ENCODE measurements around the gene WDR1.
A peak's percentile ranks its signal among the peaks of the same experiment; 100 is the strongest.
"Not testable (repeated sequence)": the region's sequence is repeated elsewhere in the genome, so short reads cannot be mapped to it uniquely, and the experiment has no call there.

WDR1 gene

DNA sequence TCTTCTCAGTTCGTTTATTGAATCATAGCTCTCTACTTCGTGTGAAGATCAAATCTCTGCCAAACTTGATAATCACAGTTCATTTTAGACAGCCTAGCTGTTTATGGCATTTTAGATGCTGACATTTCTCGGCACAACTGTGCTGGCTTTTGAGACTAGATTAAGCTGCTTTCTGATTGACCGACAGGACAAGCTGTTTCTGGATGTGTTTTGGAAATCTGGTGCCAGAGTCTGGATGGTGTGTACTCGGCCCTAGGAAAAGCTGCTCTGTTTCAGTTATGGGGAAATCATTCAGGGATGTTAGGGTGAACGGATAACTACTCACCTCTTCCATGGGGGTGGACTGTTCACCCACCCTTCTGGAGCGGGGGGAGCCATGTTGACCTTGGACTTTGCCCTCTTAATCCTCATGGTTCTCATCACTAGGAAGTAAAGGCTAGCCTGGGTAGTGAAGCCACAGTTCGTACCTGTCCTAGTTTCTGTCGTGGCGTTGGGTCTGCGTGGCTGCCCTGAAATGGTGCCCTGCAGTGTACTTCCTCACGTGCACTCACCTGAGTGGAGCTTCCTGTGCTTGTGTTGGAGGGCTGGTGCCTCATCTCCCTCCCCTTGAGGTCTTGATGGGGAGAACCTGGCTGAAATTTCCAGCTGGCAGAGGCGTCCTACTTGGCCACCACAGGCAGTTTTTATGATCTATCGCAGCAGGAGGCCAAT is 13.7 kb upstream of the WDR1 start:
- DNase-seq (ENCODE audit: low spot score) = no peak

DNA sequence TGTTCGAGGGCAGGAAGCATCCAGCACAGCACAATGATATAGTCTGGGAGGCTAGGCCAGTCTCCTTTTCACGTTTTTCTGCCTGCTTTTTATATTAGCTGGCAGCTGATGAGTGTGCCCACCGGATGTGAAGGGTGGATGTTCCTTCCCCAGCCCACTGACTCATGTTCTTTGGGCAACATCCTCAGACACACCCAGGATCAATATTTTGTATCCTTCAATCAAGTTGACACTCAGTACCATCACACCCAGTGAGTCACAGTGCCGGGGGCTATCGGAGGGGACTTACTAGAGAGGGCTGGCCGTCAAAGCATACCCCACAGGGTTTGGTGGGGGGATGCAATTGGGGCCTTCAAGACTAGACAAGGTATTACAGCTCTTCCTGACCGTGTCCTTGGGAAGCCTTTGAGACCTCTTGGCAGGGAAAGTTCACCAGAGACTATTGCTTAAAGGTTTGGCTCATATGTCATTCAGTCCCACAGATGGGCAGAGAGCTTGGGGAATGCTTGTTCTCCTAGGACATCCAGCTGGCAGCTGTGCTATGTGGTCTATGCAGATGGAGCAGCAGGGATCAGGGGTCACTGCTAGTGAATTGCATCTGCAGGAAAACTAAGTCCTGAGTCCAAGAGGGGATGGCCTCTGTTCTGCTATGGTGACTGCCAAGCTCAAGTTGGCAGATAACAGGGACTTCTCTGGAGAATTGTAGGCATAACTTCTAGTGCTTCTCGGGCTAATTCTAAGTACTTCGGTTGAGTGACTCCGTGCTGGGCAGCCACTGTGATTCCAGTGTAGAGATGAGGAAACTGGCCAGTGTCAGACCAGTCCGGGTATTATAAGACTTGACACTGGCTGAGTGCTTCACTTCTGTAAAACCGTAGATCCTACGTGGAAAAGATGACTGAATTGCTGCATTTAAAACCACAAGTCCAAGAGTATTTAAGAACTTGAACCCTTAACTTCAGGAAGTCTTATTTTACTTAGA is 12.9 kb upstream of the WDR1 start:
- no peak for DNase-seq (ENCODE audit: low spot score)

DNA sequence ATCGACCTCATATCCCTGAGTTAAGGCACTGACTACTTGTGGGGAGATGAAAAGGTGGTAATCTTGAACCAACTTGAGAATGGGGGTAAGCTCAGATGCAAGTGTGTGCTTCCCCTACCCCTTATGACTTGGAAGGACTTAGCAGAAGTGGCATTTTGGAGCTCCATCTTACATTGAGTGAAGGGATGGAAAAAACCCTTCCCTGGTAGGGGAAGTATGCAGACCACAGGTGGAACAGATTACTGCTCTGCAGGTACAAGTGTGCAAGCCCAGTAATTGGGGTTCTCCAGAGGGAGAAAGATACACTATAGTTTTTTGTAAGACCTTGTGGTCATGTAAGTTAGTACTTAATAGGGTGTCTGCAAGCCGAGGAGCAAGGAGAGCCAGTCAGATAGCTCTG is 12.2 kb upstream of the WDR1 start:
- DNase-seq (ENCODE audit: low spot score) = no peak

DNA sequence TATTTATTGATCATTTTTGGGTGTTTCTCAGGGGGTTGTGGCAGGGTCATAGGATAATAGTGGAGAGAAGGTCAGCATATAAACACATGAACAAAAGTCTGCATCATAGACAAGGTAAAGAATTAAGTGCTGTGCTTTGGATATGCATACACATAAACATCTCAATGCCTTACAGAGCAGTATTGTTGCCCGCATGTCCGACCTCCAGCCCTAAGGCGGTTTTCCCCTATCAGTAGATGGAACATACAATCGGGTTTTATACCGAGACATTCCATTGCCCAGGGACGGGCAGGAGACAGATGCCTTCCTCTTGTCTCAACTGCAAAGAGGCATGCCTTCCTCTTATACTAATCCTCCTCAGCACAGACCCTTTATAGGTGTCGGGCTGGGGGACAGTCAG is 10.9 kb upstream of the WDR1 start:
- DNase-seq (ENCODE audit: low spot score) = not testable (repeated sequence)

DNA sequence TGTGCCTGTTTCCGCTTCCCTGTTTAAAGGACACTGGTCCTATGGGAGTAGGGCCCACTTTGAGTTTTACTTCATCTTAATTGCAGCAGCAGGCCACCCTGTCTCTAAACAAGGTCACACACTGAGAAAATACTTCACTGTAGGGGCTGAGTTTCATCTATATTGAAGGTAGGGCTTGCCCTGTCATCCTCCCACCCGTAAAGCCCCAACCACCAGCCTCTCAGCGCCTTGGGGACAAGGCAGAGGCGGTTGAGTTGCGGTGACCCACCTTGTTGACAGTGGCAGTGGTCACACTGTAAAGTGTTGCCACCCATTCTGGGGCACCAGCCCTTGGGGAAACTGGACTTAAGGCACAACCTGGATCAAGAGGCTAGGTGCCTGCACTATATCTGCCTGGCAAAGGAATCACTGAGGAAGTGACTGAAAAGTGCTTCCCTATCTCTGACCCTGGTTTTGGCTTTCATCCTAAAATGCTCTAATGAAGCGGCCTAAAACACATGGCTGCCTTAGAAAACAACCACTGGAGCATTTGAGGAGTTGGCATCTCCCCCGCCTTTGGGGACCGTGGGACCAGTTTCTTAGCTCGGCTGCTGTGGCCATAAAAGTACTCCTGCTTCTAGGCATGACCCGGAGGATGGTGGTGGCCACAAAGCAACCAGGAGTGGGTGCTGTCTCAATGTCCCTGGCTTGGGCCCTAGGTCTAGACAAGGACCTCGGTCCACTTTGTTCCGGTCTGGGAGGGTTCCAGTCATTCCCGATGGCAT is 7.8 kb upstream of the WDR1 start:
- no peak for DNase-seq (ENCODE audit: low spot score)

DNA sequence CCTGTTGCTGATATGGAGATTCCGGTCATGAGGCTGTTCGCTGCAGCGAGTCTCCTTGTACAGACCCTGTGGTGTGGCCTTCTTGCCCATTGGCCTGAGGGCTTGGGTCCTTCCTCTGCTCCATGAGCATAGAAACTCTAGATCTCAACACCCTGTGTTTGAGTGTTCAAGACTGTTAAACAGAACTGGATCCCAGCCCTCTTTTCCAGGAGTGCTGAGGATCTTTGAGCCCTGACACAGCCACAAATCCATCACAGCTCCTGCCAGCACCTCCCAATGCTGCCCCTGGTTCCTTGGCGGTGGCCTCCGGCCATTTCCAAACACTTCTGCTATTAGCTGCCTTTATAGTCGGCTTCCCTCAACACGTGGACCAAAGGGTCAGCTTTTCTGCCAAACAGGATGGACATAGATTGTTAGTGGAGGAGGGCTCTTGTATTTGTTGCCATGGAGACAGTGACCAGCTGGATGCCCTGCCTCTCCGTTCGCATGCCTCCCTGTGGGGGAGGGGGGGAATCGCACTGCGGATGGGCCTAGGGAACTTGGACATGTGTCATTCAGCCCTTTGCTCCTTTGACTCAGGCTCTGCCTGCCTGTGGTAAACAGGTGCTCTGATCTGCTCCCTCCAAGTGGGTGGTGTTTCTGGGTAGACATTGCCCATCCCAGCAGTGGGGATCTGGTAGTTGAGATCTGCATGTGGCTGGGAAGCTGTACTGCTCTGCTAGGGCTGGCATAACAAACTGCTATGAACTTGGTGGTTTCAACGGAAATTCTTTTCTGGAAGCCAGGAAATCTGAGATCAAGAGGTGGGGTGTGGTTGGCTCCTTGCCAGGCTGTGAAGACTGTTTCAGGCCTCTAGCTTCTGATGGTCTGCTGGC is 6.9 kb upstream of the WDR1 start:
- peak; percentile 43 for DNase-seq (ENCODE audit: low spot score)

DNA sequence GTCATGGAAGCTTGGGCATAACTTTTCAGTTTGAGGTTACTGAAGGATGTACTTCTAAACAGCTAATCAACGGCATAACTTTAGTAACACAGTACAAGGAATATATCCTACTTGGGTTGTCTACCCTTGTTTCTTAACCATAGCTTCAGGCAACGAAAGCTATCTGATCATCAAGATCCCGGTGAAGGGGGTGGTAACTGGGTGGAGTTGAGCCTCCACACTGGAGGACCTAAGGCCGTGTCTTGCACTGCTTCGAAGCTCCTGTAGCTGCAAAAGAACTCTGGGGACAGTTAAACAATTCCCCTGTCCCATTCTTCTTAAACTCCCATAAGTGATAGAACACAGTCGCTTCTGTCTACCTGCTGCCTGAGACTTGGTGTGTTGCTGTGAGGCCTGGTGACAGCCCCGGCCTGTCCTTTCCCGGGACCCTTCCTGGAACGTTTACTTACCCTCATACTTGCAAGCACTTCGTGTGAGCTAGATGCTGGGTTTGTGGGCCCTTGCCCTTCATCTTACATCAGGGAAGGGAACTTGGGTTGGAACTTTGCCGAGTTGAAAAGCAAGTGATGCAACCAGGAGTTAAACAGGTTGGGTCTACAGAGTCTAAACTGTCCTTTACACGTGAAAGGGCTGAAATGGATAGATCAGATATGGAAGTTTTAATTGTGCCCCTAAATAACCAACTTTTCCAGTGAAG is 5.8 kb upstream of the WDR1 start:
- no peak for DNase-seq (ENCODE audit: low spot score)

DNA sequence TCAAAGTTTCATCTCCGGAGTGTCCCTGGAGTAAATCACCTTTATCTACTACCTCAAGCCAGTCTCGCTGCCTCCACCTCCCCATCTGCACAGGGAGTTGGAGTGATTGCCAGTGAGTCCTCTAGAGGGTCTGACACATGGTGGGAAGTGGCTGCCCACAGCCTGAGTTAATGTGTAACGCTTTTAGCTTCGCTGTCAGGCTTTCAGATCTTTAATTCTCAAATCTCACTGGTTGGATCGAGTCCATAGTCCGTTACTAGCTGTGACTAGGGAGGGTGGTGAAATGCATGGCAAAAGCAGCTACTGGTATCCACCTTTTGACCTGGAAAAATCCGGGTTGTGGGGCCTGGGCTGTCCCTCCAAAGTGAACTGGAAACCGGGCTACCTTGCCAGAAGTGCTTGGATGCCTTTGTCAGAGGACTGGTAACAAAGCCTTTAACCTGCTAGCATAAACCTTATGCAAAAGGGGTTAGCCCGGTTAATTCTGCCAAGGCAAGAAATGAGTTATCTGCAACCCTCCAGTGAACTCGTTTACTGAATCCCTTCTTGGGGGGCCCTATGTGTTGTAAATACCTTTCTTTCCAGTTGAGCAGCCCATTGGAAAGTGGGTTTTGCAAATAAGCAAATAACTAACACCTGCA is 5.1 kb upstream of the WDR1 start:
- DNase-seq (ENCODE audit: low spot score) = no peak

DNA sequence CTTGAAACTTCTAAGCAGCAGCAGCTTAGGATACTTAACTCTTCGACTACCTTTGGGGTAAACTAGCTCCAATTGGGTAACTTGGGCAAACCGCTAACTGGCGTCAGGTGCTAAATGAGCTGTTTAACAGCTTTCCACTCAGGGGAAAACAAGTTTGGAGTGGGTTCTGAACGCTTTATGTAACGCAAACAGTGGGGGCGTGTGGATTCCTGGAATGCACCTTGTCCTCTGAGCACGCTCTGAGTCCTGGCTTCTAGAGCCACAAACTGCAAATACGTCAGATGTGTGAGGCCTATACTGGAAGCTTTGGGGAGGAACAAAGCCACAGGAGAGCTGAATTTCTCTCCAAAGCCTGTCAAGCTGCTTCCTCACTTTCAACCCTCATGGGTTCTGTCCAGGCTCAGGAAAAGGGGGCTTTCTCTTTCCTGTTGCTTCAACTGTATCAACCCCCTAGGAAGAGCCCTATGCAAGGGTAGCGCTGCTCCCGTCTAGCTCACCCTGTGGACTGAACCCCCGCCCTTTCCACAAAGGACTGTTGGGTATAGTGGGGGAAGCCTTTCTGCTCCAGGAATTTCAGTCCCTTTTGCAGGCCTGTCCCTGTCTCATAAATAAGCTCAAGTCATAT is 4.5 kb upstream of the WDR1 start:
- DNase-seq (ENCODE audit: low spot score) = no peak

DNA sequence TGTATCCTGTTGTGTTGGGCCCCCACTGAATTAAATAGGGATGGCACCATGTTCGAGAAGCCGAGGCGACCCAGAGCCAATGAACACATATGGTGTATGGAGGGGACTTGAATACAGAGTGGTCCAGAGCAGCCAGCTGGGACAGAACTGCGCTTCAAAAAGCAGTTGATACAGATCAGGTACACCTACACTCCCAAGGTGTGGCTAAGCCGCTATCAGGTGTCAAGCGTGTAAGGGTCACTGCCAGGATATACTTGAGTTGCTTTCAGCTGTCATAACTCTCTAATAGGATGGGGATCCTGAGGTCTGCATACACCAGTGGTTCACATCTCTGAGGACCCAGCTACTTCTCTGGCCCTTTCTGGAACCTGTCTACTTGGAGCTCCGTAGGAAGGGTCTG is 3.2 kb upstream of the WDR1 start:
- no peak for DNase-seq (ENCODE audit: low spot score)

DNA sequence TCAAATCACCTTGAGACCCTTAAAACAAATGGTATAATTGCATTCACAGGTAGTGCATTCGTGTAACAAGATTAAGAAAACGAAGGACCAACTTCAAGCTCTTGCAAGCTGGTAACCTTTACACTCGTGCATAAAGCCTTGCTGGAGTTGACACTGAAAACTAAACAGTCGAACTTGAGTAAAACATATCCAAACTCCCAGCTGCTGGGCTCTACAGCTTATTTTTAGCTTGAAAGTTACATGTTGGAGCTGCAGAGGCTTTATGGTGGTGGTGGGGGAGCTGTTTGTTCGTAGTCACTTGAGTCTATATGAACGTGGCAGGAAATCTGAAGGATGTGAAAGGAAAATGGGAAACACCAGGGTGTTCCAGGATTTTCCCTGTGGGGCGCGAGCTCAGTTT is 2.7 kb upstream of the WDR1 start:
- DNase-seq (ENCODE audit: low spot score) = no peak

DNA sequence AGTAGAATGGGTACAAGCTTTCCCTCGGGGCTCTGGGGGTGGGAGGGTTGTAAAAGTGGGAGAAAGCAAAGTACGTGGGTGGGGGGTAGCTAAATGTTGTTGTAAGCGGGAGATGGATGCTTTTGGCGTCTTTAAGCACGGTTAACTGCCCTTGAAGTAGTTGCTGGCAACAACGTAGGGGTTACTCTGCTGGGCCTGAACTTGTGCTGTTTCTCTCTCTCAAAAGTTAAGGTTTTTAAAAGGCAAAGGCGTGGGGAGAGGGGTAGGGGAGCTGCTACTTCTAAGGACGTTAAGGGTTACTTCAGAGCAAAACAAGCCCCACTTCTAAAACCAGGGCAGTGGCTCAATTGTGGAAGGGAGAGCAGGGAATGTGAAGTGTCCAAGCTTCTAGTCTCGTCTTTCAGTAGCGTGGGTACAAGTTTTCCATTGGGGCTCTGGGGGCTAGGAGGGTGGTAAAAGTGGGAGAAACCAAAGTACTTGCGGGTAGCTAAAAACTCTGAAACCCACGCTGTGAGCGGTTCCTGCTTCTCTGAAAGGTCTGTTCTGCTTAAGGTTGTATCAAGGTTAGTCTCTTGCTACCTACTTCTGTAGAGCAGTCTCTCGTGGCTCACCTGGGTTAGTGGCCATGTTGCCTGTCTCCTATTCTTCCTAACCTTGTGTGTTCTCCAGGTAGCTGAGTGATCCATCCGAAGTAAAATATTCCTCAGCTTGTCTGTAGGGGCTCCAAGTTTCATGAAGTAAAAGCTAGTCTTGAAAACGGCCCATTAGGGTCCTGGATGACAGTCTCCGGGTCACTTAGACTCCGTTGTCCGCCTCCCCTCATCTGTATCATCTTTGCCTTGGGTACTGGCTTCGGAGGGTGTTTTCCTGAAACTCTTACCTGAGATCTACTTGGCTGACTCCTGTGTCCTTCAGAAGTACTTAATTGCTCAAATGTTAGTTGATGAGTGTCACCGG is 1.7 kb upstream of the WDR1 start:
- no peak for DNase-seq (ENCODE audit: low spot score)

DNA sequence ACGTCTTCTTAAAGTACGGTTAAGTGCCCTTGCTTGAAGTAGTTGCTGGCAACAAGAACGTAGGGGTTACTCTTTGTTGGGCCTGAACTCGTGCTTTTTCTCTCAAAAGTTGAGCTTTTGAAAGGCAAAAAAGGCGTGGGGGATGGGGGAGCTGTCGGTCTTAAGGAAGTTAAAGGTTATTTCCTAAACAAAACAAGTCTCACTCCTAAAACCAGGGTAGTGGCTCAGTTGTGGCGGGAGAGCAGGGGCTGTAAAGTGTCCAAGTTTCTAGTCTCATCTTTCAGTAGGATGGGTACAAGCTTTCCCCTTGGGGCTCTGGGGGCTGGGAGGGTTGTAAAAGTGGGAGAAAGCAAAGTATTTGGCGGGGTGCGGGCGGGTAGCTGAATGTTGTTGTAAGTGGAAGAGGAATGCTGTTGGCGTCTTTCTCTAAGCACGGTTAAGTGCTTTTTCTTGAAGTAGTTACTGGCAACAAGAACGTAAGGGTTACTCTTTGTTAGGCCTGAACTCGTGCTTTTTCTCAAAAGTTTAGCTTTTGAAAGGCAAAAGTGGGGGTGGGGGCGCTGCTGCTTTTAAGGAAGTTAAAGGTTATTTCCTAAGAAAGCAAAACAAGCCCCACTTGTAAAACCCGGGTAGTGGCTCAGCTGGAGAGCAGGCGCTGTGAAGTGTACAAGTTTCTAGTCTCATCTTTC is 904 bp upstream of the WDR1 start:
- no peak for DNase-seq (ENCODE audit: low spot score)

DNA sequence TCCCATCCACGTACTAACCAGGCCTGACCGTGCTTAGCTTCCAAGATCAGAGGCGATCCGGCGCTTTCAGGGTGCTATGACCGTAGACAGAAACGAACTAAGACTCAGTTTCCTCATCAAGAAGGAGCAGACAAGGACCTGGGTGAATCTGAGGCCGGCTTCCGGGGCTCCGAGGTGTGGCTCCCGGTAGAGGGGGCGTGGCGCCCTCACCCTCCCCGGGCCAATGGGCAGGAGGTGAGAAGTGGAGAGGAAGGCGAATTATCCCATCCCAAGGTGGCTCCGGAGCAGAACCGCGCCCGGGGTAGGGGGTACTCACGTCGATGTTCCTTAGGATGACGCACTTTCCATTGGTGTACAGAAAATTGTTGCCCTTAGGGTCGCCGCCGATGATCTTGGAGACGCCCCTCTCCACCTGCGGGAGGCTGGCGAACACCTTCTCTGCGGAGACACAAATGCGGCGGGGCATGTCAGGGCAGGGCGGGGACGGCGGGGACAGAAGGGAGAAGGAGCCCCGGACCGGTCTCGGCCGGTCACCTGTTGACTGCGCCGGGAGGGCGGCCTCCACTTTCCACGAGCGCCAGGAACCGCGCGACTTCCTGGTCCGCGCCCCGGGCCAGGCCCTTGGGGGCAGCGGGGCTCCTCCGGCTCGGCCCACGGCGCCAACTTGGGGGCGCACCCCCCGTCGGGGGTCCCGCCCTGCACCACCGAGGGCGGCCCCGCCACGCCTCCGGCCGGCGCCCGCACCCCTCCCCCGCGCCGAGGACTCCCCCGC is 616 bp downstream of the WDR1 start:
- DNase-seq (ENCODE audit: low spot score) = peak; percentile 73

DNA sequence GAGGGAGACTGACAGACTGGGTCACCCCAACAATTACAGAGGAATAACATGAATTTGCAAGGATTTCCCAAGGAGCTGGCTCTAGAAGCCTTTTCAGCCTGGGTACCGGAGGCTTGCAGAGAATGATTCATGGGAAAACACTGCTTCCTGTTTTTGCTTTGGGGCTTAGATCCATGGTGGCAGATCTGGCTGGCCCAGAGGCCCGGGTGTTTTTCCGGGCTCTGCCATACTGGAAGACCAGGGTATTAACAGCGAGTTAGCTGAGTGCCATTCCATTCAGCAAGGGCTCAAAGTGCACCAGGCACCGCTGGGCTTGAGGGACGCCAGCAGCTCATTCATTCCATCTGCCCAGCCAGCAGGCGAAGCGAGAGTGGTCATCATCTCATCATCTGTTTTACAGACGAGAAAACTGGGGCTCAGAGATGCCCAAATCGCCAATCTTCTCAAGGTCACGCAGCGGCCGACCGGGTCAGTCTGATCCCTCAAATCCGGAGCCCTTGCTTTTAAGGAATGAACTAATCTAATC is 1.3 kb downstream of the WDR1 start:
- DNase-seq (ENCODE audit: low spot score) = no peak

DNA sequence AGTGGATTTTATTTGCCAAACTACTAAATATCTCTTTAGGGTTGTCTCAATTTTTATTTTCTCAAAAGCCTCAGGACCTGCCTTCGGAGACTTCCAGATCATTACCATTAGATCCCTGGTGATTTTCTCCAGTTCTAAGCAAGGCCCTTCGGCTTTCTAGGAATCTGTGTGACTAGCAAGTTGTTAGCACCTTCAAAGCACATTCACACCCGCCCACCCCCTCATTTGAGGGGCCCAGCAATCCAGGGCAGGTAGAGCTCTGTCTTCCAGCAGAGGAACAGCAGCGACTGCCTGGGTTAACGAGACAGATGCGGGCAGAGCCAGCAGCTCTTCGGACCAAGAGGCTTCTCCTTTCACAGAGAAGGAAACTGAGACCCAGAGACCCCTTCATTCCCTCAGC is 2.0 kb downstream of the WDR1 start:
- DNase-seq (ENCODE audit: low spot score) = no peak

DNA sequence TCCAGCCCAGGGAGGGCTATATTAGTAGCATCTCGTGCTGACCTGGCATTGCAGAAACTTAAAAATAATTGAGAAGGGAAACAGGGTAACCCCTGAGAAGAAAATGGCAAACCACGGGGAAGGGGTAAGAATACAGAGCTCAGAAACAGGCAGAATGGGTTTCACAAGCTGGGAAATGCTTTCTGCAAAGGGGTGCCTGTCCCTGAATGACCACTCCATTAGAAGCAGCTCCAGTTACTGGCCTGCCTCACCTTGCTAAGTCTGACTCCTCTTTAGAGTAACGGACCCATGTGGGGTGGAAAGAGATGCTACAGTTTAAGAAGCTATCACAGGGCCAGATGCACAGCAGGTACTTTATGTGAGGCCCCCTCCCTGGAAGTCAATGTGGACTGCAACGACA is 2.5 kb downstream of the WDR1 start:
- DNase-seq (ENCODE audit: low spot score) = no peak
